GM12872 (cell line): Measurements from ENCODE around the gene VEGFD.

Experiments
- TF ChIP-seq, protein P1 (sequence below): IDR thresholded peaks from 3 replicates; pipeline ENCODE4 v1.5.1; 2011; ENCODE audit warnings: low read depth, mild to moderate bottlenecking, low read length, moderate library complexity; ENCODE audit not compliant: insufficient read depth

VEGFD gene

GRCh38 chrX:15413101-15413500 is 28.9 kb upstream of the VEGFD start:
- TF ChIP-seq, protein P1, sequence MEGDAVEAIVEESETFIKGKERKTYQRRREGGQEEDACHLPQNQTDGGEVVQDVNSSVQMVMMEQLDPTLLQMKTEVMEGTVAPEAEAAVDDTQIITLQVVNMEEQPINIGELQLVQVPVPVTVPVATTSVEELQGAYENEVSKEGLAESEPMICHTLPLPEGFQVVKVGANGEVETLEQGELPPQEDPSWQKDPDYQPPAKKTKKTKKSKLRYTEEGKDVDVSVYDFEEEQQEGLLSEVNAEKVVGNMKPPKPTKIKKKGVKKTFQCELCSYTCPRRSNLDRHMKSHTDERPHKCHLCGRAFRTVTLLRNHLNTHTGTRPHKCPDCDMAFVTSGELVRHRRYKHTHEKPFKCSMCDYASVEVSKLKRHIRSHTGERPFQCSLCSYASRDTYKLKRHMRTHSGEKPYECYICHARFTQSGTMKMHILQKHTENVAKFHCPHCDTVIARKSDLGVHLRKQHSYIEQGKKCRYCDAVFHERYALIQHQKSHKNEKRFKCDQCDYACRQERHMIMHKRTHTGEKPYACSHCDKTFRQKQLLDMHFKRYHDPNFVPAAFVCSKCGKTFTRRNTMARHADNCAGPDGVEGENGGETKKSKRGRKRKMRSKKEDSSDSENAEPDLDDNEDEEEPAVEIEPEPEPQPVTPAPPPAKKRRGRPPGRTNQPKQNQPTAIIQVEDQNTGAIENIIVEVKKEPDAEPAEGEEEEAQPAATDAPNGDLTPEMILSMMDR: no peak

DNA sequence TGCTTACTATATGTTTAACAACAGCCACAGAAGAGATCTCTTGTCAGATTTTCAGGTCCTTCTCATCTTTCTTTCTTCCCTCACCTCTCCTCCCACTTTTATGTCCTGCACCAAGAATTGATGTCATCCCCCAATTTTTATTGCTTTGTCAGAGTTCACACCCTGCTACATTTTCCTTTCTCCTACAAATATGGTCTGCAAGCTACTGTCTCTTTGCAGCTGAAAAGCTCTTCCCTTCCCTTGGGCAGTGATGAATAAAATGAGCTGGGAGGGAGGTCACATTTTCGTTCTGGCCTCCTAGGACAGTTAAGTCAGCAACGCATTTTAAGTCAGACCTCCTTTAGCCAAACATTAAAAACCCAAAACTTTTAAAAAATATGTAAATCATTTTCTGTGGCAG is 26.7 kb upstream of the VEGFD start:
- TF ChIP-seq, protein P1: no peak

- TF ChIP-seq, protein P1: no peak
Measured at GRCh38 chrX:15410430-15410829, 26.2 kb upstream of the VEGFD start.

GRCh38 chrX:15405846-15406245 is 21.6 kb upstream of the VEGFD start:
- TF ChIP-seq, protein P1: no peak

DNA sequence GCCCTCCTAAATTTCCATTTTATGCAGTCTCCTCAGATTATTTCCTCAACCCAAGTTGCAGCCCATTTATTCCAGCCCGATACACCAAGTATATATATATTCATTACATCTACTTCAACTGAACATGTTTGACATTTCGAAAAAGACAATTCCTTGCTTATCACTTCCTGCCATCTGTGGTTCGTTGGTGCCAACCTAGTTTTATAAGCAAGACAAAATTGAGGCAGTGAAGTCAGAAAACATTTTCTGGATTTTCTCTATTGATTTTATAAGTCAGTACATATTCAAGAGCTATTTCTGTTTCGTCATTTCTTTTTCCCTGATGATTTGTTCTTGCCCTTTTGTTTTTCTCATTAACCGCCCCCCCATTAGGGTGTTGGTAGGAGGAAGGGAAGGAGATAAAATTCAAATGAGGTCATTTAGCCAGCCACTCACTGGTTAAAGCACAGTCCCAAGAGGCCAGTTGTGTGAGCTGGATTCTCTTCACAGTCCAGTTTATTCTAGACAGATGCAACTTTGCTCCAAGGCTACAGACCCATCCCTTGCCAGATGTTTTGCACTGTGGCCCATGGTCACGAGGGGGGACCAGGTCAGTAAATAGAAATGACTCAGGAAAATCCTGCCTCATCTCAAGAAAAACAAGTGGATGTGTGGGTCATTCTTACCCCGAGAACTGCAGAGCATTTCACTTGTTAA is 20.3 kb upstream of the VEGFD start:
- TF ChIP-seq, protein P1: no peak

DNA sequence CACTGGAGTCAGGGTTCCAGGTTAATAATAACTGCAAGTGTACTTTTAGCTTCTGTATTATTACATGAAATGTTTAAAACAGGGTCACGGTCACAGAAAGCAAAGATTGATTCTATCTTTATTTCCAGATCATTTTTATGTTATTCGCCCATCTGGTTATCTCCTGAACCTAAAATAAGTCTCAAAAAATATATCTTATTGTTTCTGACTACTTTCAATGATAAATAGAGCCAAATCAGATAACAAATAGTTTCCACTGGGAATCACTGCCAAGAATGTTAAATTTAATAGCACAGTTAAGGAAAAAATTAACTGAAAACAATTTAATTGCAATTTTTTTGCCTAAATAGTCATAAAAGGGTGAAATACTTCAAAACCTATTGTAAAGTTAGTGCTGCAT is 17.2 kb upstream of the VEGFD start:
- TF ChIP-seq, protein P1: no peak

DNA sequence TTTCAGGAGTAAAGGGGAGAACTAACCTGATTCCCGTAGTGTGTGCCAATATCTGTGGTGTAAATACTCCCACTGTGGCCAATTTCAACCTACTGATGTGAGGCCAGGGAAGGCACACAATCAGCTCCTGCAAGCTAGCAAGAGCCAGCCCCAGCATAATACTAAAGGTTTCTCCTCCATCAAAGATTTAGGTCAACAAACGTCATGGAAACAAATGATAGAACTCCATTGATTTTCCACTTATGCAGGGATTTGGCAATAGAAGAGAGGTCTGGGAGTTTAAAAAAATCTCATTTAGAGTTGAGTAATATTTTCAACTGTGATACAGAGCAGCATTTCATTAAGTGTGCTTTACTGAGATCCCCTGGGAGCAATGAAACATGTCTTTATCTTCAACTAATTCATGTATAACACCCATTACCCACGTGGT is 15.8 kb upstream of the VEGFD start:
- TF ChIP-seq, protein P1: no peak
